ENCODE data around the gene SLC25A5. TPM values are rescaled to one million over a fixed set of nuclear protein-coding genes. Genes with fewer than 3 reads are reported as not detected.
"Not testable (repeated sequence)": the region's sequence is repeated elsewhere in the genome, so short reads cannot be mapped to it uniquely, and the experiment has no call there.

The SLC25A5 gene
- total RNA-seq, 1 experiment from 2014 or later: 807 TPM

GRCh38 chrX:119482041-119482440 lies 13.8 kb downstream of the SLC25A5 start:
- BruUV-seq (replicated peaks): no TSS peak

GRCh38 chrX:119482481-119483480 lies 14.5 kb downstream of the SLC25A5 start:
- H4K20me1 ChIP-seq (ENCODE audit: insufficient read depth): no peaks in the 10 kb centered on the region
- intact Hi-C loops (cut with micrococcal nuclease; ENCODE audit: unreplicated experiment): loop anchor here (5.0 to 10.0 kb wide), 2 partner anchors 338 to 390 kb away; partner anchors contain the start of genes NDUFA1 and RNF113A
- no peaks in the 10 kb centered on the region for H3K36me3 ChIP-seq (ENCODE audit: low read depth)
- H3K9me3 ChIP-seq (ENCODE audit: insufficient read depth, low read depth): no peaks in the 10 kb centered on the region
- peaks cover 16% of the 10 kb centered on the region; the same call in 1 of the 2 replicates for H3F3A ChIP-seq (ENCODE audit: insufficient read depth, low read depth)
- peak overlapping the region; percentile 57; the same call in 1 of the 2 replicates for H3K4me3 ChIP-seq
- H3K4me1 ChIP-seq (replicated peaks; ENCODE audit: insufficient read depth): peaks cover 16% of the 10 kb centered on the region
- ChIA-PET POLR2A (ENCODE audit: unreplicated experiment) (interaction anchor here (0.5 to 0.7 kb wide), 2 partner anchors 21 to 1267 kb away, joined by 5 to 31 read pairs; no protein-coding TSS in a partner anchor), CTCF (interaction anchor here (0.6 to 3.1 kb wide), 4 partner anchors 28 to 824 kb away, joined by 3 to 12 read pairs (median 7); no protein-coding TSS in a partner anchor)
- 0 out of 2 replicates have a peak overlapping the region, but pooled peaks have one; percentile 37 for H3K27ac ChIP-seq
- peak overlapping the region; percentile 79 for H3K4me2 ChIP-seq
- peak overlapping the region; percentile 87 for H2AFZ ChIP-seq
- H3K79me2 ChIP-seq (ENCODE audit: low read depth): no peaks in the 10 kb centered on the region
- H3K27me3 ChIP-seq (ENCODE audit: insufficient read depth, low read depth): no peaks in the 10 kb centered on the region
- TF ChIP-seq EZH2 (IDR thresholded peaks at IDR 0.05; ENCODE audit: low read depth) (no peak), CTCF (conservative IDR thresholded peaks at IDR 0.05) (peak; percentile 81)
- H3K9me2 ChIP-seq (ENCODE audit: insufficient read depth): no peaks in the 10 kb centered on the region
- DNase-seq: peak; percentile 70 to 78
- BruUV-seq (replicated peaks): no TSS peak

More at GRCh38 chrX:119482041-119482440, 13.8 kb downstream of the SLC25A5 start:
- TF ChIP-seq EZH2 (IDR thresholded peaks at IDR 0.05; ENCODE audit: low read depth): no peak
- TF ChIP-seq CTCF (conservative IDR thresholded peaks at IDR 0.05): no peak
- Histone ChIP-seq H3K4me1 (replicated peaks; ENCODE audit: insufficient read depth) (peaks cover 23% of the 10 kb centered on the region), H3K27me3 (ENCODE audit: insufficient read depth, low read depth) (no peaks in the 10 kb centered on the region), H3K9me2 (ENCODE audit: insufficient read depth) (no peaks in the 10 kb centered on the region), H4K20me1 (ENCODE audit: insufficient read depth) (no peaks in the 10 kb centered on the region), H3K36me3 (ENCODE audit: low read depth) (no peaks in the 10 kb centered on the region), H3K4me3 (peak overlapping the region; percentile 57; the same call in 1 of the 2 replicates), H3K4me2 (peak overlapping the region; percentile 79), H2AFZ (peak overlapping the region; percentile 87), H3K27ac (0 out of 2 replicates have a peak overlapping the region, but pooled peaks have one; percentile 37), H3K9me3 (ENCODE audit: insufficient read depth, low read depth) (no peaks in the 10 kb centered on the region), H3K79me2 (ENCODE audit: low read depth) (no peaks in the 10 kb centered on the region), H3F3A (ENCODE audit: insufficient read depth, low read depth) (peaks cover 20% of the 10 kb centered on the region; the same call in 1 of the 2 replicates)
- ChIA-PET CTCF (interaction anchor here (0.5 to 3.1 kb wide), 2 partner anchors 30 to 34 kb away, joined by 3 to 12 read pairs; no protein-coding TSS in a partner anchor), POLR2A (ENCODE audit: unreplicated experiment) (no interaction called here)
- no peak for DNase-seq
- intact Hi-C loops (cut with micrococcal nuclease; ENCODE audit: unreplicated experiment): loop anchor here (5.0 to 10.0 kb wide), 2 partner anchors 337 to 390 kb away; partner anchors contain the start of genes NDUFA1 and RNF113A

DNA sequence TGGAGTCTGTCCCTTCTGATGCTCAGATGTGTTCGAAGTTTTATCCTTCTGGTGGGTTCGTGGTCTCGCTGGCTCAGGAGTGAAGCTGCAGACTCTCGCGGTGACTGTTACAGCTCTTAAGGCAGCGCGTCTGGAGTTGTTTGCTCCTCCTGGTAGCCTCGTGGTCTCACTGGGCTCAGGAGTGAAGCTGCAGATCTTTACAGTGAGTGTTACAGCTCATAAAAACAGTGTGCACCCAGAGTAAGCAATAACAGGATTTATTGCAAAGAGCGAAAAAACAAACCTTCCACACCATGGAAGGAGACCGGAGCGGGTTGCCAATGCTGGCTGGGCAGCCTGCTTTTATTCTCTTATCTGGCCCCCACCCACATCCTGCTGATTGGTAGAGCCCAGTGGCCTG lies 18.5 kb downstream of the SLC25A5 start:
- Histone ChIP-seq H3K27ac (no peak overlapping the region), H4K20me1 (ENCODE audit: insufficient read depth) (no peaks in the 10 kb centered on the region), H3K4me2 (no peak overlapping the region), H3F3A (ENCODE audit: insufficient read depth, low read depth) (peaks cover 4% of the 10 kb centered on the region; the same call in 1 of the 2 replicates), H3K4me1 (replicated peaks; ENCODE audit: insufficient read depth) (0 out of 2 replicates have a peak, but pooled peaks cover 5% of the 10 kb centered on the region), H3K9me2 (ENCODE audit: insufficient read depth) (no peaks in the 10 kb centered on the region), H3K27me3 (ENCODE audit: insufficient read depth, low read depth) (no peaks in the 10 kb centered on the region), H2AFZ (no peak overlapping the region), H3K9me3 (ENCODE audit: insufficient read depth, low read depth) (no peaks in the 10 kb centered on the region), H3K79me2 (ENCODE audit: low read depth) (no peaks in the 10 kb centered on the region), H3K36me3 (ENCODE audit: low read depth) (no peaks in the 10 kb centered on the region), H3K4me3 (no peak overlapping the region)
- DNase-seq: no peak
- CTCF ChIA-PET: interaction anchor here (0.6 to 1.1 kb wide), 3 partner anchors 17 to 26 kb away, joined by 3 to 11 read pairs (median 4); no protein-coding TSS in a partner anchor
- intact Hi-C loops (cut with micrococcal nuclease; ENCODE audit: unreplicated experiment): loop anchor here (10.0 kb wide), 1 partner anchor 342 kb away; no protein-coding TSS in a partner anchor
- BruUV-seq (replicated peaks): no TSS peak
- POLR2A ChIA-PET (ENCODE audit: unreplicated experiment): no interaction called here
- TF ChIP-seq CTCF (conservative IDR thresholded peaks at IDR 0.05) (no peak), EZH2 (IDR thresholded peaks at IDR 0.05; ENCODE audit: low read depth) (no peak)

GRCh38 chrX:119487766-119488165 lies 19.5 kb downstream of the SLC25A5 start:
- H3K4me3 ChIP-seq; BruUV-seq (replicated peaks): not testable (repeated sequence)

More at GRCh38 chrX:119487766-119488165, 19.5 kb downstream of the SLC25A5 start:
- not testable (repeated sequence) for H4K20me1 ChIP-seq (ENCODE audit: insufficient read depth); H3K4me1 ChIP-seq (replicated peaks; ENCODE audit: insufficient read depth); H3F3A ChIP-seq (ENCODE audit: insufficient read depth, low read depth); DNase-seq; H3K9me3 ChIP-seq (ENCODE audit: insufficient read depth, low read depth); H3K36me3 ChIP-seq (ENCODE audit: low read depth); H3K27ac ChIP-seq; H2AFZ ChIP-seq; H3K4me2 ChIP-seq; H3K9me2 ChIP-seq (ENCODE audit: insufficient read depth); H3K27me3 ChIP-seq (ENCODE audit: insufficient read depth, low read depth); H3K79me2 ChIP-seq (ENCODE audit: low read depth)
- POLR2A ChIA-PET (ENCODE audit: unreplicated experiment): interaction anchor here (0.6 to 0.7 kb wide), 2 partner anchors 361 to 373 kb away, joined by 6 to 9 read pairs; no protein-coding TSS in a partner anchor
- intact Hi-C loops (cut with micrococcal nuclease; ENCODE audit: unreplicated experiment): loop anchor here (1.0 to 10.0 kb wide), 2 partner anchors 25 to 343 kb away; no protein-coding TSS in a partner anchor
- CTCF ChIA-PET: interaction anchor here (0.9 kb wide), 1 partner anchor 25 kb away, joined by 4 read pairs; no protein-coding TSS in a partner anchor

All from PC-9 (cell line).